Subcutaneous adipose tissue (tissue), 4 donors: ENCODE results near the gene BMP6. TPM values are rescaled to one million over a fixed set of nuclear protein-coding genes. Genes with fewer than 3 reads are reported as not detected.

Experiments
- CTCF ChIP-seq: fragments of 450-650 bp; IDR thresholded peaks from one replicate; pipeline ENCODE4 v1.5.1; 2016; ENCODE audit warnings: low read depth, mild to moderate bottlenecking, control low read depth, antibody characterized with exemption, moderate library complexity
- total RNA-seq, 4 donors: library from RNA; depleted of rRNA; stranded (reverse); fragments of >200 nt; gene quantifications; one replicate each; pipeline ENCODE4 v1.1.0, GENCODE V29; 2016

BMP6 gene
- total RNA-seq, 4 donors from 2014 or later, result 4.6 to 43.0 (median 11.7) TPM

- TF ChIP-seq CTCF, result no peak
These were observed 121.3 kb downstream of the BMP6 start for GRCh38 chr6:7846966-7847818.

- TF ChIP-seq CTCF, result no peak
These were observed 122.3 kb downstream of the BMP6 start for GRCh38 chr6:7848229-7848628.

- TF ChIP-seq CTCF, result no peak
These were observed 125.9 kb downstream of the BMP6 start for GRCh38 chr6:7851780-7852179.

- TF ChIP-seq CTCF, result no peak
These were observed 133.7 kb downstream of the BMP6 start for GRCh38 chr6:7859591-7859990.

- TF ChIP-seq CTCF, result no peak
These were observed 139.9 kb downstream of the BMP6 start for GRCh38 chr6:7865781-7866180.

- no peak for TF ChIP-seq CTCF
These were observed 140.6 kb downstream of the BMP6 start for GRCh38 chr6:7866526-7866925.

- TF ChIP-seq CTCF, result no peak
These were observed 143.0 kb downstream of the BMP6 start for GRCh38 chr6:7868926-7869325.
